ENCODE measurements around the gene CEP250. TPM values are rescaled to one million over a fixed set of nuclear protein-coding genes. Genes with fewer than 3 reads are reported as not detected.

Gene CEP250
- total RNA-seq, 1 experiment from 2014 or later, result 42.3 TPM

DNA sequence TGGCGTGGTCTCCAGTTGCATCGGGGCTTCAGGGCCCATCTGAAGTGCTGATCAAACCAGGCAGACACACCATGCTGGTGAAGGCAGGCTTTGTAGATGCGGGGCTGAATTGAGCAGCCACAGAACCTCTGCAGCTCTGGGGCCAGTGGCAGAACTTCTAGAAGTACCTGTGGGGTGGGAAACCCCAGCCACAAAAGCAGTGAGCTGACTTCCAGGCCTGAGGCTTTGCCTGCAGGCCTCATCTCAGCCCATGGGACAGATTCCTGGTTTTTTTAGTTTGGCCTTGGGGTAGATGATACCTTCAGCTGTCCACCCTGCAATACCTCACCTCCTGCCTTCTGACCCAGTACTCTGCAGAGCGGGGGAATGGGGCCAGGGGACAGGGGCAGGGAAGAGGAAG is 59.9 kb downstream of the CEP250 start:
- H3K36me3 ChIP-seq (ENCODE audit: control insufficient read depth in 1 of 2, insufficient read depth in 2 of 2, low read length in 2 of 2), result peaks cover 6 to 9% of the 10 kb centered on the region in 2 experiments; a peak in 2 of 4 replicates
- TF ChIP-seq SP1 (IDR thresholded peaks at IDR 0.05; ENCODE audit: low read depth) (no peak), SRF (IDR thresholded peaks at IDR 0.05; ENCODE audit: low read depth) (no peak)
- TF ChIP-seq, protein P1, sequence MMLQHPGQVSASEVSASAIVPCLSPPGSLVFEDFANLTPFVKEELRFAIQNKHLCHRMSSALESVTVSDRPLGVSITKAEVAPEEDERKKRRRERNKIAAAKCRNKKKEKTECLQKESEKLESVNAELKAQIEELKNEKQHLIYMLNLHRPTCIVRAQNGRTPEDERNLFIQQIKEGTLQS (IDR thresholded peaks at IDR 0.05), result no peak
- TF ChIP-seq, protein P2, sequence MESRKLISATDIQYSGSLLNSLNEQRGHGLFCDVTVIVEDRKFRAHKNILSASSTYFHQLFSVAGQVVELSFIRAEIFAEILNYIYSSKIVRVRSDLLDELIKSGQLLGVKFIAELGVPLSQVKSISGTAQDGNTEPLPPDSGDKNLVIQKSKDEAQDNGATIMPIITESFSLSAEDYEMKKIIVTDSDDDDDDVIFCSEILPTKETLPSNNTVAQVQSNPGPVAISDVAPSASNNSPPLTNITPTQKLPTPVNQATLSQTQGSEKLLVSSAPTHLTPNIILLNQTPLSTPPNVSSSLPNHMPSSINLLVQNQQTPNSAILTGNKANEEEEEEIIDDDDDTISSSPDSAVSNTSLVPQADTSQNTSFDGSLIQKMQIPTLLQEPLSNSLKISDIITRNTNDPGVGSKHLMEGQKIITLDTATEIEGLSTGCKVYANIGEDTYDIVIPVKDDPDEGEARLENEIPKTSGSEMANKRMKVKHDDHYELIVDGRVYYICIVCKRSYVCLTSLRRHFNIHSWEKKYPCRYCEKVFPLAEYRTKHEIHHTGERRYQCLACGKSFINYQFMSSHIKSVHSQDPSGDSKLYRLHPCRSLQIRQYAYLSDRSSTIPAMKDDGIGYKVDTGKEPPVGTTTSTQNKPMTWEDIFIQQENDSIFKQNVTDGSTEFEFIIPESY (IDR thresholded peaks at IDR 0.05; ENCODE audit: extremely low read depth, insufficient replicate concordance, low read length), result no peak
- H3K27ac ChIP-seq (ENCODE audit: low read depth, low read length), result no peak overlapping the region
- ChIA-PET POLR2A (interaction anchor here (0.6 kb wide), 1 partner anchor 371 kb away, joined by 4 read pairs; no protein-coding TSS in a partner anchor), CTCF (interaction anchor here (0.9 kb wide), 1 partner anchor 104 kb away, joined by 3 read pairs; no protein-coding TSS in a partner anchor), RAD21 (ENCODE audit: low non-redundant PET in 1 of 2, low total read pairs in 2 of 2, uncharacterized antibody in 2 of 2, unreplicated experiment in 2 of 2) (no interaction called here)
- no peaks in the 10 kb centered on the region for H3K9me2 ChIP-seq (ENCODE audit: insufficient read depth)
- H2AFZ ChIP-seq (ENCODE audit: low read depth, low read length, poor library complexity, severe bottlenecking), result no peak overlapping the region
- intact Hi-C loops (cut with micrococcal nuclease), result no loop called here
- ATAC-seq, result no peak
- H3K4me2 ChIP-seq (ENCODE audit: low read length), result no peak overlapping the region
- no peak overlapping the region for H3K9ac ChIP-seq (ENCODE audit: low read length)
- H3K4me1 ChIP-seq (ENCODE audit: control insufficient read depth in 1 of 2, insufficient read depth in 2 of 2, low read length in 2 of 2), result peaks cover 13 to 19% of the 10 kb centered on the region in 2 experiments
- H3K4me3 ChIP-seq (replicated peaks in 1 of 2; ENCODE audit: low read depth in 1 of 2, low read length in 2 of 2), result no peak overlapping the region
- no peak for DNase-seq (ENCODE audit: low read depth, low spot score)
- BruUV-seq (replicated peaks), result no TSS peak
- H3K9me3 ChIP-seq (ENCODE audit: control insufficient read depth in 1 of 2, insufficient read depth in 1 of 2, low read depth in 1 of 2, low read length in 2 of 2), result no peaks in the 10 kb centered on the region
- no peaks in the 10 kb centered on the region for H3K79me2 ChIP-seq (ENCODE audit: insufficient read depth, low read length)
- H3K27me3 ChIP-seq (ENCODE audit: insufficient read depth, low read length), result no peaks in the 10 kb centered on the region
- H4K20me1 ChIP-seq (ENCODE audit: insufficient read depth), result no peaks in the 10 kb centered on the region

DNA sequence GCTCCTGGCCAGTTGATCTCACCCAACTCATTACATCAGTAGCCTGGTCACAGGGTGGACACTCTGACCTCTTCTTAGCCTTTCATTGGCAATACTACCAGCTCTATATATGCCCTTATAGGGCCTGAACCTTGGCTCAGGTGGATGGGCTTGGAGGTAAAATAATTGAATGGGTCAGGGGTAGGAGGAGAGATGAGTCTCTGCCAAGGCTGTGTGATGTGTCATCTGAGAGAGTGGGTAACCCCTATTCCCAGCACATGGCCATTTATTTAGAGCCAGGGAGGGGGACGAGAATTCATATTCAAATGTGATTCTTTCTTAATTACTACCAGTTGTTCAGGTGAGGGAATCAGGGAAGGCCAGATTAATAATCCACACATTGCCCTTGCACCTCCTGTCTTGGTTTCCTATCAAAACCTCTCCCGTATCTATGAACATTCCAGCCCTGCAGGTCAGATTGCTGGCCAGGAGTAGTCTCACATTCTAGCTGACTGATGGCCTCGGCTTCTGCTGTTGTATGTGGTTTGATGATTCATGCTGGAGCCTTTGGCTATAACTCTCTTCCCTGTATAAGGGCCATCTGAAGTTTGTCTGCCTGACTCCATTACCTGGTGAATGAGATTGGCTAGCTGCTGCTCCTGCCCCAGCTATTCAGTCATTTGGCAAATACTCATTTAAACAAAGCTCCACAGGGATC is 60.7 kb downstream of the CEP250 start:
- Histone ChIP-seq H3K4me2 (ENCODE audit: low read length) (peak overlapping the region; percentile 59), H3K4me3 (replicated peaks in 1 of 2; ENCODE audit: low read depth in 1 of 2, low read length in 2 of 2) (no peak overlapping the region), H3K27me3 (ENCODE audit: insufficient read depth, low read length) (no peaks in the 10 kb centered on the region), H3K9me2 (ENCODE audit: insufficient read depth) (no peaks in the 10 kb centered on the region), H3K36me3 (ENCODE audit: control insufficient read depth in 1 of 2, insufficient read depth in 2 of 2, low read length in 2 of 2) (peaks cover 4 to 6% of the 10 kb centered on the region in 2 experiments; a peak in 2 of 4 replicates), H4K20me1 (ENCODE audit: insufficient read depth) (no peaks in the 10 kb centered on the region), H3K79me2 (ENCODE audit: insufficient read depth, low read length) (no peaks in the 10 kb centered on the region), H3K4me1 (ENCODE audit: control insufficient read depth in 1 of 2, insufficient read depth in 2 of 2, low read length in 2 of 2) (peaks cover 13 to 19% of the 10 kb centered on the region in 2 experiments), H3K27ac (ENCODE audit: low read depth, low read length) (peak overlapping the region; percentile 5; the same call in 1 of the 2 replicates), H2AFZ (ENCODE audit: low read depth, low read length, poor library complexity, severe bottlenecking) (no peak overlapping the region), H3K9me3 (ENCODE audit: control insufficient read depth in 1 of 2, insufficient read depth in 1 of 2, low read depth in 1 of 2, low read length in 2 of 2) (no peaks in the 10 kb centered on the region), H3K9ac (ENCODE audit: low read length) (no peak overlapping the region)
- ChIA-PET POLR2A (interaction anchor here (0.6 kb wide), 1 partner anchor 370 kb away, joined by 4 read pairs; no protein-coding TSS in a partner anchor), RAD21 (ENCODE audit: low non-redundant PET in 1 of 2, low total read pairs in 2 of 2, uncharacterized antibody in 2 of 2, unreplicated experiment in 2 of 2) (no interaction called here), CTCF (interaction anchor here (0.9 kb wide), 1 partner anchor 103 kb away, joined by 3 read pairs; no protein-coding TSS in a partner anchor)
- DNase-seq (ENCODE audit: low read depth, low spot score) (peak; percentile 44), ATAC-seq (peak; percentile 90)
- BruUV-seq (replicated peaks), result no TSS peak
- TF ChIP-seq CBX3 (IDR thresholded peaks at IDR 0.05; ENCODE audit: low read depth) (peak; percentile 42; the same call in 1 of the 2 replicates), TCF7L2 (IDR thresholded peaks at IDR 0.05; ENCODE audit: borderline replicate concordance, extremely low read depth, insufficient read depth, insufficient read length) (no peak), SP1 (IDR thresholded peaks at IDR 0.05; ENCODE audit: low read depth) (peak; percentile 32; the same call in 1 of the 2 replicates), JUND (IDR thresholded peaks at IDR 0.05) (peak; percentile 62), FOSL1 (IDR thresholded peaks at IDR 0.05; ENCODE audit: low read depth) (peak; percentile 55; the same call in 1 of the 2 replicates)
- TF ChIP-seq, protein P3, sequence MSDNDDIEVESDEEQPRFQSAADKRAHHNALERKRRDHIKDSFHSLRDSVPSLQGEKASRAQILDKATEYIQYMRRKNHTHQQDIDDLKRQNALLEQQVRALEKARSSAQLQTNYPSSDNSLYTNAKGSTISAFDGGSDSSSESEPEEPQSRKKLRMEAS (IDR thresholded peaks at IDR 0.05), result peak; percentile 10; the same call in 1 of the 2 replicates
- intact Hi-C loops (cut with micrococcal nuclease), result no loop called here

Measured in HCT116 (cell line).